HuH-7.5 (cell line): ENCODE results near the gene TPP1.

Experiments
- DNase-seq: peaks from one replicate; pipeline ENCODE4 v3.0.0; 2011; ENCODE audit warnings: low spot score

TPP1 gene

DNA sequence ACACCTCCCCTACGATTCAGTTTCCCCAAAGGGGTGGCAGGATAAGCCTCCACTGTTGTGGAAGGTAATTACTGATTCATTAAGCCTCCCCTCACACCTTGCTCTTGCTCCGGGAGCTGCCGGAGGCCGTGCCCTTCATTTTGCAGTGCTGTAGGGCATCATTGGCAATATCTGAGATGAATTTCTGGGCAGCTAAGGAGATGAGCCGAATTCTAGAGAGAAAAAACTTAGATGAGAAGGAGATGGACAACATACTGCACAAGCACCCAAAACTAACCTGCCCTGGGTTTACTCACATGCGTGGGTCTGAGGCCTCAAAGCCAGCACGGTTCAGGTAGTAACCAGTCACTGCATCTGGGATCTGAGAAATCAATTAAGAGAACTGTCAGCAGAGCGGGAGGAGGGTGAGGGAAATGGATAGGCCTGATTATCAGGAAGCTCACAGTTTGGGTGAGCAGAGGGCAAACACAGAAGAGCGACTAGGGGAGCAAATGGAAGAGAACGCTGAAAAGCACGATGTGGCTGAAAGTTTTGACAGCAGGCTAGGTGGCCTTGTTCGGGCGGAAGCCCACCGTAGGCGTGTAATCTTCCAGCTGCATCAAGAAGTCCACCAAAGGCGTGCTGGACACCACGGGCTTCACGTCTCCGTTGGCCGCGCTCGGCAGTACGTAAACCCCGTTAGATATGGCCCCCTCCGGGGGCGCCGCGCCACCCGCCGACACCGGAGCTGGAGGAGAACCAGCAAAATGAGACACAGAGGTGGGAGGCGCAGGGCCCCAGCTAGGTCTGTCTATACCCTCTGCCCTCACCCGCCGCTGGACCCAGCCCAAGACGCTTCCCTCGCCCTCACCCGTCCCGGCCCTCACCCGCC is 7.9 kb downstream of the TPP1 start:
- DNase-seq = no peak

- DNase-seq = no peak
These were observed 8.6 kb downstream of the TPP1 start for GRCh38 chr11:6610591-6610990.

GRCh38 chr11:6609502-6610015 is 9.7 kb downstream of the TPP1 start:
- no peak for DNase-seq

GRCh38 chr11:6608726-6609501 is 10.3 kb downstream of the TPP1 start:
- no peak for DNase-seq

DNA sequence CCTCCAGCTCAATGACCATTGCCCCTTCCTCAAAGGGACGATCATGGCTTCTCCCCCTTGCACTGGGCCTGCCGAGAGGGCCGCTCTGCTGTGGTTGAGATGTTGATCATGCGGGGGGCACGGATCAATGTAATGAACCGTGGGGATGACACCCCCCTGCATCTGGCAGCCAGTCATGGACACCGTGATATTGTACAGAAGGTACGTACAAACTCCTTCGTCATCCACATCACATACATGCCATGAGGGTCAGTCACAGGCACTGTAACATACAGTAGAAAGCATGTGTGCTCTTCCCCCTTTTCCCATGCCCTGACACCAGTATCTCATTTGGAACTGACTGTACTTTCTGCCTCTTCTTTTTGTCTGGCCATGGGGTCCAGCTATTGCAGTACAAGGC is 11.2 kb downstream of the TPP1 start:
- DNase-seq = no peak

- no peak for DNase-seq
These were observed 11.9 kb downstream of the TPP1 start for GRCh38 chr11:6607190-6607795.

DNA sequence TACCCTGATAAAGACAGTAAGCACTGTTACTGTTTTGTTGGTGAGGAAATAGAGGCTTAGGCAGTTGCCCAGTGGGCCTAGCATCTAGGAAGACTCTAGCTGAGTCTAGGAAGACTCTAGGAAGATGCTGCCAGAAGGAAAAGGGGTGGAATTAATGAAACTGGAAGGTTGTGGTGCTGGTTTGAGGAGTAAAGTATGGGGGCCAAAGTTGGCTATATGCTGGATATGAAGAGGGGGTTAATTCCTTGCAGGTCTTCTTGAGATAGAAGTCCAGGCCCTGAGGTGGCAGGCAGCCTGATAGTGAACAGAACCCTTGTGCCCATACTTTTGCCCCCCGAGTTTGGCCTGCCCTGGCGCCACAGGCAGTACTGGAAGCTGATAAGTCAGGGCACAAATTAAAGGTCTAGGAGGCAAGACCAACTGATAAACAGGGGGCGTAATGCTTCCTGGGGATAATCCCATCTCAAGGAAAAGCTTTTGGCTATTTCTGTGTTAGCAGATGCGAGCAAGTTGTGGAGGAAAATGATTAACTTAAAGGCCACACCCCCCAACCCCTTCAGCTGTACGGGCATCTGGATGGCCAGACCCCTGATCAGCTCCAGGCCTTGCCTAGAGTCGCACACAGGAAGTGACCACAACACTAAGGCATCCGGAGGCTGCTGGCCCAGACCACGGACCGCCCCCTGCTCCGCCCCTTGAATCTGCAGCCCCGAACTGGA is 12.6 kb downstream of the TPP1 start:
- DNase-seq = peak; percentile 91

GRCh38 chr11:6604790-6605189 is 14.4 kb downstream of the TPP1 start:
- no peak for DNase-seq

- peak; percentile 62 for DNase-seq
These were observed 15.1 kb downstream of the TPP1 start for GRCh38 chr11:6604081-6604626.

- peak; percentile 82 for DNase-seq
These were observed 15.7 kb downstream of the TPP1 start, which contains the start of the genes ILK and RRP8 for GRCh38 chr11:6603287-6604080. Gene ILK, plus strand, starts transcription at chr11:6603774. Its CDS starts 498 bp downstream, at chr11:6604272. Gene RRP8, minus strand, starts transcription at chr11:6603616. Its CDS starts 114 bp downstream, at chr11:6603502.

GRCh38 chr11:6602096-6602940 is 16.9 kb downstream of the TPP1 start:
- DNase-seq = no peak

GRCh38 chr11:6601041-6601461 is 18.2 kb downstream of the TPP1 start:
- no peak for DNase-seq

- no peak for DNase-seq
These were observed 19.3 kb downstream of the TPP1 start for GRCh38 chr11:6599881-6600390.

DNA sequence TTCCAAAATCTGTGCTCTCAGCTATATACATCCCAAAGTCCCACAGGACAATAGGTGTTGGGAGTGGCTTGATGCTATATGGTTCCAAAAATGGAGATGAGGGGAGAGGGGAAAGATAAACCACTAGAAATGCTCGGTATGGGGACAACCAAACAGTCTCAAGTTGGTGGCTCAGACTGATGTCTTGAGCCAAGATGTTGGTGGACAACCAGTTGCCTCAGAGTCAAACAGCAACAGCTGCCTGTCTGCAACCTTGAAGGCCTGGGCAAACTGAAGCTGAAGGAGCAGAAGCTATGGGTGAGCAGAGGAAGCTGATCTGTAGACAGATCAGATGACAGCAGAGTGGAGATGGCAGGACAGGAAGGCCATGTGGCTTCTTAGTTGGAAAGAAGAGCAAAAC is 19.8 kb downstream of the TPP1 start:
- no peak for DNase-seq

GRCh38 chr11:6598555-6598954 is 20.7 kb downstream of the TPP1 start:
- no peak for DNase-seq

GRCh38 chr11:6596239-6596877 is 22.9 kb downstream of the TPP1 start:
- DNase-seq = no peak

GRCh38 chr11:6594142-6594768 is 25.0 kb downstream of the TPP1 start:
- DNase-seq = no peak

GRCh38 chr11:6588018-6588417 is 31.2 kb downstream of the TPP1 start:
- DNase-seq = no peak
